ENCODE results near the gene TENT5C.

GRCh38 chr1:117623698-117624097 lies 17.9 kb downstream of the TENT5C start:
- TF ChIP-seq CHD2 (IDR thresholded peaks at IDR 0.05; ENCODE audit: low read length, partially characterized antibody) (no peak), MEF2A (IDR thresholded peaks at IDR 0.05; ENCODE audit: borderline replicate concordance, low read depth) (no peak), RFX5 (IDR thresholded peaks at IDR 0.05; ENCODE audit: low read length) (no peak)
- TF ChIP-seq, protein P1, sequence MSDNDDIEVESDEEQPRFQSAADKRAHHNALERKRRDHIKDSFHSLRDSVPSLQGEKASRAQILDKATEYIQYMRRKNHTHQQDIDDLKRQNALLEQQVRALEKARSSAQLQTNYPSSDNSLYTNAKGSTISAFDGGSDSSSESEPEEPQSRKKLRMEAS (IDR thresholded peaks at IDR 0.05; ENCODE audit: low read depth): no peak
- TF ChIP-seq, protein P2, sequence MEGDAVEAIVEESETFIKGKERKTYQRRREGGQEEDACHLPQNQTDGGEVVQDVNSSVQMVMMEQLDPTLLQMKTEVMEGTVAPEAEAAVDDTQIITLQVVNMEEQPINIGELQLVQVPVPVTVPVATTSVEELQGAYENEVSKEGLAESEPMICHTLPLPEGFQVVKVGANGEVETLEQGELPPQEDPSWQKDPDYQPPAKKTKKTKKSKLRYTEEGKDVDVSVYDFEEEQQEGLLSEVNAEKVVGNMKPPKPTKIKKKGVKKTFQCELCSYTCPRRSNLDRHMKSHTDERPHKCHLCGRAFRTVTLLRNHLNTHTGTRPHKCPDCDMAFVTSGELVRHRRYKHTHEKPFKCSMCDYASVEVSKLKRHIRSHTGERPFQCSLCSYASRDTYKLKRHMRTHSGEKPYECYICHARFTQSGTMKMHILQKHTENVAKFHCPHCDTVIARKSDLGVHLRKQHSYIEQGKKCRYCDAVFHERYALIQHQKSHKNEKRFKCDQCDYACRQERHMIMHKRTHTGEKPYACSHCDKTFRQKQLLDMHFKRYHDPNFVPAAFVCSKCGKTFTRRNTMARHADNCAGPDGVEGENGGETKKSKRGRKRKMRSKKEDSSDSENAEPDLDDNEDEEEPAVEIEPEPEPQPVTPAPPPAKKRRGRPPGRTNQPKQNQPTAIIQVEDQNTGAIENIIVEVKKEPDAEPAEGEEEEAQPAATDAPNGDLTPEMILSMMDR (IDR thresholded peaks at IDR 0.05): no peak
